T-cell (primary cell): ENCODE data around the gene TPP1. TPM values are rescaled to one million over a fixed set of nuclear protein-coding genes. Genes with fewer than 3 reads are reported as not detected.
A peak's percentile ranks its signal among the peaks of the same experiment; 100 is the strongest.

ENCODE experiments used
- ATAC-seq, 4 experiments: fragments of 200-7000 bp in 3 of 4; fragments of 150-1000 bp in 1 of 4; cut with Tn5 transposase; replicated peaks in 1 of 4; 1 replicate in 3 of 4; 2 replicates in 1 of 4; pipeline ENCODE4 v1.10.0; 2021; ENCODE audit warnings: moderate library complexity in 3 of 4, mild to moderate bottlenecking in 2 of 4, moderate number of reproducible peaks in 1 of 4
- CTCF ChIA-PET, 2 donors: fragments of 300-600 bp; sonication (Branson Sonifier 250); formaldehyde crosslinking; loops; one replicate each; lab custom pipeline; 2022; ENCODE audit warnings: antibody characterized with exemption in 2 of 2; lab: Charles Lee
- POLR2A ChIA-PET, 2 donors: fragments of 300-600 bp; sonication (Branson Sonifier 250); formaldehyde crosslinking; loops; one replicate each; lab custom pipeline; 2022; ENCODE audit warnings: antibody characterized with exemption in 2 of 2; lab: Charles Lee
- DNase-seq, 35 experiments: peaks; one replicate each; pipeline versions ENCODE4 v3.0.0 to v3.0.0-alpha.2; 2013 to 2023
- H3K27ac ChIP-seq: one replicate; pipeline ENCODE4 v1.5.1; 2013; ENCODE audit warnings: low read length
- H3K27me3 ChIP-seq, 2 experiments: replicated peaks in 1 of 2; 1 replicate in 1 of 2; 2 replicates in 1 of 2; pipeline versions ENCODE4 v1.6.1 to v1.7.0; 2013; ENCODE audit warnings: low read length in 1 of 2, mixed read lengths in 1 of 2; ENCODE audit not compliant: control insufficient read depth in 2 of 2, insufficient read depth in 2 of 2; ENCODE audit errors: extremely low read depth in 1 of 2
- H3K36me3 ChIP-seq, 2 donors: 1 replicate in 1 of 2; 2 replicates in 1 of 2; pipeline versions ENCODE4 v1.6.1 to v1.7.0; 2013; ENCODE audit warnings: low read length in 1 of 2; ENCODE audit not compliant: control insufficient read depth in 2 of 2, insufficient read depth in 1 of 2; ENCODE audit errors: extremely low read depth in 1 of 2
- H3K4me1 ChIP-seq, 2 experiments: 1 replicate in 1 of 2; 2 replicates in 1 of 2; pipeline versions ENCODE4 v1.6.1 to v1.7.0; 2013; ENCODE audit warnings: low read length in 2 of 2, mixed read lengths in 1 of 2; ENCODE audit not compliant: insufficient read depth in 2 of 2, control insufficient read depth in 1 of 2; ENCODE audit errors: extremely low read depth in 1 of 2
- H3K4me3 ChIP-seq, 2 donors: 1 replicate in 1 of 2; 2 replicates in 1 of 2; pipeline versions ENCODE4 v1.5.1 to v1.7.0; 2013; ENCODE audit warnings: mild to moderate bottlenecking in 2 of 2, low read length in 1 of 2, moderate library complexity in 1 of 2; ENCODE audit not compliant: control insufficient read depth in 1 of 2; ENCODE audit errors: extremely low read depth in 1 of 2
- H3K9me3 ChIP-seq: 2 replicates; pipeline ENCODE4 v1.7.0; 2013
- H3K27ac Mint-ChIP-seq, 2 donors: one replicate each; pipeline ENCODE4 v1.8.0; 2020 to 2021; ENCODE audit warnings: mild to moderate bottlenecking in 2 of 2, mixed read lengths in 2 of 2
- H3K27me3 Mint-ChIP-seq, 2 donors: one replicate each; pipeline ENCODE4 v1.8.0; 2021 to 2022; ENCODE audit warnings: mixed read lengths in 2 of 2
- H3K36me3 Mint-ChIP-seq: one replicate; pipeline ENCODE4 v1.8.0; 2021; ENCODE audit warnings: mixed read lengths
- H3K4me1 Mint-ChIP-seq, 3 donors: one replicate each; pipeline ENCODE4 v1.8.0; 2020 to 2022; ENCODE audit warnings: mixed read lengths in 3 of 3, mild to moderate bottlenecking in 1 of 3
- H3K4me3 Mint-ChIP-seq, 3 donors: one replicate each; pipeline ENCODE4 v1.8.0; 2020 to 2022; ENCODE audit warnings: mild to moderate bottlenecking in 3 of 3, mixed read lengths in 3 of 3, moderate library complexity in 3 of 3
- H3K9me3 Mint-ChIP-seq, 3 donors: one replicate each; pipeline ENCODE4 v1.8.0; 2020 to 2022; ENCODE audit warnings: mixed read lengths in 3 of 3
- WGBS: methylation state at CpG from one replicate; pipeline ENCODE4 v1.1.5; 2013; ENCODE audit warnings: missing lambda C conversion rate; ENCODE audit not compliant: insufficient coverage; 5-methylcytosine and 5-hydroxymethylcytosine counted together
- total RNA-seq, 35 experiments: library from RNA in 6 of 35; stranded (reverse) in 6 of 35; fragments of 120-200 nt in 1 of 35; gene quantifications; one replicate each; pipeline versions ENCODE4 v1.2.1 to v1.2.4 and lab custom pipeline; 2013 to 2026

Gene TPP1
- total RNA-seq, 5 donors from 2014 or later (not counting 1 experiment from before 2014, with no cell fraction given) = 67.4 to 168 (median 132) TPM

DNA sequence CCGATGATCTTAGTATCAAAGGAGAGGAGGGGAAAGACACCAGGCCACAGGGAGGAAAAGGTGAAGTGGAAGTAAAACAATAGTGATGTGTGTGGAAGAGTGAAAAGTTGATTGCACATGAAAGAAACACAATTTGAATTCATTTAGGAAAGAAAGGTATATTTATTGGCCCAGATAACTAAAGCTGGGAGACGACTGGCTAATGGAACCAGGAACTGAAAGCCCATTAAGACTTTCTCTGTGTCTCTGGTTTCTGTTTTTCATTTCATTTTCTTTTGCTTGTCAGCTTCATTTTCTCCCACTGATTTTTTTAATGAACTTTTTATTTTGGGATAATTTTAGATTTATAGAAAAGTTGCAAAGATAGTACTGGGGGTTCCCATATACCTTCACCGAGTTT lies 41.5 kb upstream of the TPP1 start:
- no peaks in the 10 kb centered on the region for H3K36me3 ChIP-seq
- no peaks in the 10 kb centered on the region for H3K36me3 Mint-ChIP-seq
- ChIA-PET CTCF (no interaction called here), POLR2A (interaction anchor here in 1 of 2 donors (0.6 kb wide), 1 partner anchor 65 kb away, joined by 3 read pairs; no protein-coding TSS in a partner anchor)
- H3K9me3 Mint-ChIP-seq = no peaks in the 10 kb centered on the region
- H3K27me3 ChIP-seq = peaks cover 0 to 3% of the 10 kb centered on the region in 2 experiments
- H3K4me1 Mint-ChIP-seq = peaks cover 8 to 24% (median 13%) of the 10 kb centered on the region in 3 donors
- ATAC-seq (no peak), DNase-seq (no peak)
- H3K4me1 ChIP-seq = peaks cover 0 to 4% of the 10 kb centered on the region in 2 experiments
- H3K27ac ChIP-seq = no peak overlapping the region
- no peaks in the 10 kb centered on the region for H3K9me3 ChIP-seq
- no peaks in the 10 kb centered on the region for H3K27me3 Mint-ChIP-seq
- WGBS = 100% methylated on average over 1 of the region's 3 CpGs
- H3K4me3 Mint-ChIP-seq = no peak overlapping the region
- no peak overlapping the region for H3K4me3 ChIP-seq
- no peak overlapping the region for H3K27ac Mint-ChIP-seq

DNA sequence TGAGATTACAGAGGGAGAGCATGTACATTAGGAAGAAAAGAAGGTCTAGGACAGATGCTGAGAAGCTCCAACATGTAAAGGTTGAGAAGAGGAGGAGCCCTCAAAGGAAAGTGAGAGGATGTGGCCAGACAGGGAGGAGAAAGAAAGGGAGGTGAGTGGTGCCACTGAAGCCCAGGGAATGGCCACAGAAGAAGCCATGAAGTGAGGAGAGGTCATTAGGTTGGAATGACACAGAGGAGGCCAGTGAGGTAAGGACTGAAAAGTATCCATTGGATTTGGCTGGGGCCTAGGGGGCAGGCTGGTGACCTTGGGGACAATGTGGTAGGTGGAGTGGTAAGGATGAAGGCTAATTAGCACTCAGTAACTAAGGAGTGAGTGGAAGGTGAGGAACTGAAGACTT lies 39.4 kb upstream of the TPP1 start:
- peaks cover 10 to 13% of the 10 kb centered on the region in 2 experiments for H3K4me1 ChIP-seq
- ChIA-PET CTCF (interaction anchor here (0.5 to 1.1 kb wide), 3 partner anchors 9 to 83 kb away, joined by 3 read pairs; no protein-coding TSS in a partner anchor), POLR2A (no interaction called here)
- no peaks in the 10 kb centered on the region for H3K9me3 Mint-ChIP-seq
- H3K27me3 ChIP-seq = peaks cover 0 to 8% of the 10 kb centered on the region in 2 experiments
- H3K36me3 Mint-ChIP-seq = no peaks in the 10 kb centered on the region
- H3K27ac ChIP-seq = no peak overlapping the region
- peaks cover 1 to 18% (median 10%) of the 10 kb centered on the region in 3 donors for H3K4me1 Mint-ChIP-seq
- H3K36me3 ChIP-seq = no peaks in the 10 kb centered on the region
- H3K4me3 ChIP-seq = no peak overlapping the region
- no peaks in the 10 kb centered on the region for H3K9me3 ChIP-seq
- H3K27me3 Mint-ChIP-seq = no peaks in the 10 kb centered on the region
- DNase-seq (no peak), ATAC-seq (no peak)
- no peak overlapping the region for H3K27ac Mint-ChIP-seq
- H3K4me3 Mint-ChIP-seq = no peak overlapping the region

DNA sequence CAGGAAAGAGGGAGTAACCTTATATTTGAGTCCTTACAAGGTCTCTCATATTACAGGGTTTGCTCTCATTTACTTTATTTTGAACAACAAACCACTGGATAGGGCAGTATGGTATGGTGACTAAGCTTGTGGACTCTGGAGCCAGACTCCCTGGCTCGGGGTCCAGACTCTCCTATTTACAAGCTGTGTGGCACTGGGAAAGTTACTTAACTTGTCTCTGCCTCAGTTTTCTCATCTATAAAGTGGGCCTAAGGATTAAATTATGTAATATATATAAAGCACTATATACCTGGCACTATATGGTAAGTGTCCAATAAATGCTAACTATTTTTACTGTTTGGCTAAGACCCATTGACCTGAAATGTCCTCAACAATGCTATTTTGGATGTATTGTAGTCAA lies 38.1 kb upstream of the TPP1 start:
- no peaks in the 10 kb centered on the region for H3K9me3 Mint-ChIP-seq
- H3K9me3 ChIP-seq = no peaks in the 10 kb centered on the region
- no CpG with 5 or more reads among the region's 1 CpG for WGBS
- no peak for DNase-seq
- H3K4me1 Mint-ChIP-seq = peaks cover 0 to 11% (median 8%) of the 10 kb centered on the region in 3 donors
- CTCF ChIA-PET = interaction anchor here in 1 of 2 donors (0.6 kb wide), 1 partner anchor 319 kb away, joined by 3 read pairs; no protein-coding TSS in a partner anchor
- H3K36me3 Mint-ChIP-seq = no peaks in the 10 kb centered on the region
- no peak overlapping the region for H3K4me3 ChIP-seq
- no peaks in the 10 kb centered on the region for H3K36me3 ChIP-seq
- H3K4me3 Mint-ChIP-seq = peak overlapping the region; percentile 53 to 78 (median 70)
- H3K4me1 ChIP-seq = peaks cover 13 to 18% of the 10 kb centered on the region in 2 experiments
- H3K27me3 ChIP-seq = peaks cover 0 to 8% of the 10 kb centered on the region in 2 experiments
- H3K27me3 Mint-ChIP-seq = no peaks in the 10 kb centered on the region
- POLR2A ChIA-PET = interaction anchor here in 1 of 2 donors (0.5 kb wide), 1 partner anchor 37 kb away, joined by 3 read pairs; no protein-coding TSS in a partner anchor
- H3K27ac ChIP-seq = no peak overlapping the region
- no peak for ATAC-seq
- H3K27ac Mint-ChIP-seq = peak overlapping the region in 1 of 2 donors; percentile 71

DNA sequence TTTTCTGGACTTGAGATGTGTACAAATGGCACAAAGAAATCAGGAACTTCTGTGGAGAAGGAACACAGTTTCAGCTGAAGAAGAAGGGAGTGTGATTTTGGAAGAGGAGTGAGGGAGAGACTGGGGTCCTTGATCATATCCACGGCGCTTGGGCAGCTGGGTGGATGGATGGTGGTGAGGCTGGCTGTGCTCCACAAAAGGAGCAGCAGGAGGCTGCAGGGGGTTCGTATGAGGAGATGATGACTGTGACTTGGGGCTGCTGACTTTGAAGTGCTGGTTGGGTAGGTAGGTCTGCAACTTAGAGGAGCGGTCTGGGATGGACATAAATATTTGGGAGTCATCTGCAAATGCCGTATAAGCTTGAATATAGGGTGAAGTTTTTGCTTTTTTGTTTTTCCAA lies 37.7 kb upstream of the TPP1 start:
- Mint-ChIP-seq H3K4me3 (peak overlapping the region; percentile 53 to 78 (median 70)), H3K4me1 (peaks cover 0 to 11% (median 8%) of the 10 kb centered on the region in 3 donors), H3K27me3 (no peaks in the 10 kb centered on the region), H3K27ac (peak overlapping the region; percentile 40 to 71), H3K9me3 (no peaks in the 10 kb centered on the region), H3K36me3 (no peaks in the 10 kb centered on the region)
- H3K4me3 ChIP-seq = no peak overlapping the region
- peaks cover 13 to 19% of the 10 kb centered on the region in 2 experiments for H3K4me1 ChIP-seq
- H3K36me3 ChIP-seq = no peaks in the 10 kb centered on the region
- no peaks in the 10 kb centered on the region for H3K9me3 ChIP-seq
- DNase-seq (no peak), ATAC-seq (no peak)
- ChIA-PET POLR2A (no interaction called here), CTCF (interaction anchor here in 1 of 2 donors (0.6 kb wide), 1 partner anchor 319 kb away, joined by 3 read pairs; no protein-coding TSS in a partner anchor)
- no peak overlapping the region for H3K27ac ChIP-seq
- H3K27me3 ChIP-seq = peaks cover 0 to 8% of the 10 kb centered on the region in 2 experiments
- 100% methylated on average over 3 of the region's 5 CpGs for WGBS

DNA sequence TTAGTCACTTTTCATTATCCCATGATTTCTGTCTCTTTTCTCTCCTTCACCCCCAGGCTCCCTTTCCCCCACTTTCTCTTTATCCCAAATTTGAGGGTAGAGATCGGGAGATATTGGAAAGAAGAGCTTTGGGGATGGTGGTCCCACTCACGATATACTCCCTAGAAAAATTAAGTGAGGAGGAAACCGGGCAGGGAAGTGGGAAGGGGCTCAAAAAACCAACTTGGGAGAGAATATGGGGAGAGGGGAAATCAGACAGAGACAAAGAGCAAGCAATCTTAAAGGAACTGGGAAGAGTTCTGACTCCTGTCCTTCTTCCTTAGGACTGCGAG lies 37.3 kb upstream of the TPP1 start:
- H3K27ac ChIP-seq = no peak overlapping the region
- POLR2A ChIA-PET = no interaction called here
- whole genome bisulfite sequencing = 100% methylated on average over 1 of the region's 4 CpGs
- Mint-ChIP-seq H3K36me3 (no peaks in the 10 kb centered on the region), H3K27me3 (no peaks in the 10 kb centered on the region), H3K4me3 (peak overlapping the region; percentile 53 to 78 (median 70)), H3K4me1 (peaks cover 0 to 11% (median 8%) of the 10 kb centered on the region in 3 donors), H3K9me3 (no peaks in the 10 kb centered on the region), H3K27ac (peak overlapping the region; percentile 40 to 71)
- no peak overlapping the region for H3K4me3 ChIP-seq
- DNase-seq (no peak), ATAC-seq (no peak)
- CTCF ChIA-PET = no interaction called here
- no peaks in the 10 kb centered on the region for H3K36me3 ChIP-seq
- H3K9me3 ChIP-seq = no peaks in the 10 kb centered on the region
- peaks cover 13 to 19% of the 10 kb centered on the region in 2 experiments for H3K4me1 ChIP-seq
- H3K27me3 ChIP-seq = peaks cover 0 to 8% of the 10 kb centered on the region in 2 experiments

DNA sequence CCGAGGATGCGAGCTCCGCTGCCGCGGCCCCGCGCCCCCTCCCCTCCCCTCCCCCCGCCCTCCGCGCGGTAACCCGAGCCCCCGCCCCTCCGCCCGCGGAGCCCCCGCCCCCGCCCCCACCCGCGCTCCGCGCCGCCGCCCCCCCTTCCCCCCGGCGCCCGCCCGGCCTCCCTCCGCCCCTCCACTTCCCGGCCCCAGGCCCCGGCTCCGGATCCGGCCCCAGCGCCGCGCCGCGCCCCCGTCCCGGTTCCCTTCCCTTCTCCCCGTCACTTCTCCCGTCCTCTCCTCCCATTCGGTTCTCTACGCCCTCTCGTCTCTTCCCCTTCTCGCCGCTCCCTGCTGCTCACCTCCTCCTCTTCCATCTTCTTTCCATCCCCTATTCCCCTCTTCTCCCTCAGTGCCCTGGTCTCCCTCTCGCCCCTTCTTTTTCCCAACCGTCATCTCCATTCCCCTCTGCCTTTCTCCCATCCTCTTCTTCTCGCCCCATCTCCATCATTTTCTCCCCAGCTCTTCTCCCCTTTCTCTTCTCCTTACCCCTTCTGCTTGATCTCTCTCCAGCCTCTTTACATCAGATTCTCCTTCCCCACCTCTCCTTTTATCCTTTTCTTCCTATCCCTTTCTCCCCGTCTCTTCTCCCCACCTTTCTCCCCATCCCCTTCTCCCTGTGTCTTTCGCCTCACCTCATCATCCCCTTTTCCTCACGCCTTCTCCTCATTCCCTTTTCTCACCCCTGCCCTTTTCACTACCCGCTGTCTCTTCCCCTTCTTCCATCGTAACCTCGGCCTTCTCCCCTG lies 36.8 kb upstream of the TPP1 start, which contains the start of gene DCHS1:
Gene DCHS1 (minus strand): TSS at position 20 of the 794 bp plus-strand sequence. CDS start 14,196 bp downstream, outside the sequence.
- CTCF ChIA-PET = no interaction called here
- DNase-seq = peak in 5 of 35 experiments; percentile 16 to 46 (median 20)
- no peaks in the 10 kb centered on the region for H3K9me3 ChIP-seq
- no peaks in the 10 kb centered on the region for H3K9me3 Mint-ChIP-seq
- ATAC-seq = peak; percentile 38 to 47 (median 42)
- peak within 1 kb of the TSS; percentile 39 to 65 for H3K4me3 ChIP-seq
- H3K27ac Mint-ChIP-seq = peak within 1 kb of the TSS; percentile 40 to 71
- WGBS = 21% methylated on average over 23 of the region's 56 CpGs
- H3K27ac ChIP-seq = peak within 1 kb of the TSS; percentile 7
- peaks cover 0 to 11% (median 8%) of the 10 kb centered on the region in 3 donors for H3K4me1 Mint-ChIP-seq
- peak within 1 kb of the TSS; percentile 53 to 78 (median 70) for H3K4me3 Mint-ChIP-seq
- peaks cover 13 to 22% of the 10 kb centered on the region in 2 experiments for H3K4me1 ChIP-seq
- no peaks in the 10 kb centered on the region for H3K27me3 Mint-ChIP-seq
- POLR2A ChIA-PET = interaction anchor here in 1 of 2 donors (0.5 kb wide), 1 partner anchor 37 kb away, joined by 3 read pairs; the partner anchor contains the start of gene TPP1
- H3K36me3 Mint-ChIP-seq = no peaks in the 10 kb centered on the region
- H3K27me3 ChIP-seq = peaks cover 0 to 8% of the 10 kb centered on the region in 2 experiments
- H3K36me3 ChIP-seq = no peaks in the 10 kb centered on the region
